ENCODE data around the gene NAT10.

Gene NAT10

DNA sequence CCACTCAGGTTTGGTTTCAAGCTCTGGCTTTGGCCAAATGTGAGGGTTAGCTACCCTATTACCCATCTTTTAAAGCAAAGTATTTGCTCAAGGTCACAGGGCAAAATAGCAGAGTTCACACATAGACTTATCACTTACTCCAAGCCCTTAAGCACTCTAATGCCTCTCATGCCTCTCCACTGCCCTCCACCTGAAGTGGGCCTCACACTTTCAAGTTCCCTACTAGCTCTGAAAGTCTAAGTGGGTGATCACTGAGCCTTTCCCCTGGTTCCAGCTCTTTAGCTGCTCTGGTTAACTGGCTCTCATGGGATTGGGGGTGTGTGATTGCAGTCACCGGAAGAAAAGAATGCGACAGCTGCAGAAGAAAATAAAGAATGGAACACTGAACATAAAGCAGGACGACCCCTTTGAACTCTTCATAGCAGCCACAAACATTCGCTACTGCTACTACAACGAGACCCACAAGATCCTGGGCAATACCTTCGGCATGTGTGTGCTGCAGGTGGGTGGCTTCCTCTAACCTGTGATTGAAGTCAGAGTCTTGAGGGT lies 6.4 kb downstream of the NAT10 start:
- no peak for DNase-seq

DNA sequence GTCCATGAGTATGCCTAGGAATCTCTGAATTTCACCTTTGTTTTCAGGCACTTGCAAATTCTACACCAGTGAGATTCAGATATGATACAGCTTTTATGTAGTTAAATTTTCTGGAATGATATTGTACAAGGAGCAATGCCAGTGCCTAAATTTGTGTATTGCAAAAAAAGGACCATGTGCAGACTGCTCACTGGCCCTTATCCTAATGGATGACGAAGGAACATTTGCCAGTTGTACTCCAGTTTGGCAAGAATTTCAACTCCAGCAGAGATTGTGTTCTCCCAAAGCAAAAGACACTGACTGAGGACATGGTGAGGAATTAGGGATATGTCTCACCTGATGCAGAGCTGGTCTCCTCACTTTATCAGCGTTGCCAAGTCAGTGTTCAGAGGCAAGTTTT lies 8.6 kb downstream of the NAT10 start:
- DNase-seq, result no peak

DNA sequence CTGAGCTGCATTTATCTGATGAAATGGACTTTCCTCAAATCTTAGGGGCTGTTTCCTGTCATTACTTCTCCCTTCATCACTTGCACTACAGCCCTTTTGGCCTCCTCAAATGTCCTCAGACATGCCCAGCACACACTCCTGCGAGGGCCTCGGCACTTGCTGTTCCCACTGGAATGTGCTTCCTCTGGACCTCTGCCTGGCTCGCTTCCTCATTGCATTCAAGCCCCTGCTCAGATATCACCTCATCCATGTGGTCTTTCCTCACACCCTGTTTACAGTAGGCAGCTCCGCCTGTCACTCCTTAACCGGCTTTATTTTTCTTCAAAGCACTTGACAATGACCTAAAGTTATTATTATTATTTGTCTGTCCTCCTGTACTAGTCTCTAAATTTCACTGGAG lies 9.0 kb downstream of the NAT10 start:
- no peak for DNase-seq

DNA sequence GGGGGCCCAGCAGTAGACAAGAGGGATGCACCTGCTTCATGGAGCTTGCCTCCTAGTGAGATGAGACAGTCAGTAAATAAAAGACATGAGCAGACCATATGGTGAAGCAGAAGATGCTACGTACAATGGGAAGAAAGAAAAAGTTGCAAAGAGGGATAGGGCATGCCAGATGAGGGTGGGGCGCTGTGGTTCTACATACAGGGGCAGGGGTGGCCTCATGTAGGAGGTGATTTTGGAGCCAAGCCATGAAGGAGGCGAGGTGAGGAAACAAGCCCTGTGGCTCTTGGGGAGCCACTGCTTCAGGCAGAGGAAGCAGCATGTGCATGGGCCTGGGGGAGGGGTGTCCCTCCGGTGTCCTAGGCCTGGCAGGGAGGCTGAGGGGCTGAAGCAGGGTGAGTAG lies 15.2 kb downstream of the NAT10 start:
- no peak for DNase-seq

DNA sequence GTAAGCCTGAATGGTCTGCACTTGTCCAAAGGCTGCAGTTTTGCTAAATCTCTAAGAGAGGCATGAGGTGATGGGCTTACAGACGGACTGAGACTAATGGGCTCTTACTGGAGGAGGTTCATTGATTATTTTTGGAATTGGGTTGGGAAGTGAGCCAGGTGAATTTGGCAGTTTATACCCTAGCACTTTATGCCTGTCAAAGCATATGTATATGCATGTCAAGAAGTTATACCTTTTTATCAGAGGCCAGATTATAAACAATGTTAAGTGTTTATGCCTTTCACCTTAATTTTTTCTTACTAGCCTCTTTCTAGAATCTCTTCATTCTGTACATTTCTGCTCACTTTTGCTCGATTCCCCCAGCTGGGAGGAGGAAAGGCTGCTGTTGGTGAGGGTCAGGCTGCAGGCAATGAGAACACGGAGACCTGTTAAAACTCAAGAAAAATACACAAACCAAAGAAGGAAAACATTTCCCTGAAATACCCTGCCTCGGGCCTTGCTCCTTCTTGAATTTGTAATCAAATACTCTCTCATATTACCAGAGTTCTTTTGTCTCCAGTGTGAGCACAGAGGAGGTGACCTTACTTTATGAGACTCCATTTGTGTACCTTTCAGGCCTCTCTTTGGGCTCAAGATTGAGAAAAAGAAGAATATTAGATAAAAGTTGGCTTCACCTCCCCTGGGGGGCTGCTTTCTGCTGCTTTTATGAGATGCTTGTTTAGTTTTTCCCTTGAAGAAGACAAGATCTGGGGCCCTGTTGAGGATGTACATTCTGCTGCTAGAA lies 19.6 kb downstream of the NAT10 start:
- DNase-seq, result no peak

DNA sequence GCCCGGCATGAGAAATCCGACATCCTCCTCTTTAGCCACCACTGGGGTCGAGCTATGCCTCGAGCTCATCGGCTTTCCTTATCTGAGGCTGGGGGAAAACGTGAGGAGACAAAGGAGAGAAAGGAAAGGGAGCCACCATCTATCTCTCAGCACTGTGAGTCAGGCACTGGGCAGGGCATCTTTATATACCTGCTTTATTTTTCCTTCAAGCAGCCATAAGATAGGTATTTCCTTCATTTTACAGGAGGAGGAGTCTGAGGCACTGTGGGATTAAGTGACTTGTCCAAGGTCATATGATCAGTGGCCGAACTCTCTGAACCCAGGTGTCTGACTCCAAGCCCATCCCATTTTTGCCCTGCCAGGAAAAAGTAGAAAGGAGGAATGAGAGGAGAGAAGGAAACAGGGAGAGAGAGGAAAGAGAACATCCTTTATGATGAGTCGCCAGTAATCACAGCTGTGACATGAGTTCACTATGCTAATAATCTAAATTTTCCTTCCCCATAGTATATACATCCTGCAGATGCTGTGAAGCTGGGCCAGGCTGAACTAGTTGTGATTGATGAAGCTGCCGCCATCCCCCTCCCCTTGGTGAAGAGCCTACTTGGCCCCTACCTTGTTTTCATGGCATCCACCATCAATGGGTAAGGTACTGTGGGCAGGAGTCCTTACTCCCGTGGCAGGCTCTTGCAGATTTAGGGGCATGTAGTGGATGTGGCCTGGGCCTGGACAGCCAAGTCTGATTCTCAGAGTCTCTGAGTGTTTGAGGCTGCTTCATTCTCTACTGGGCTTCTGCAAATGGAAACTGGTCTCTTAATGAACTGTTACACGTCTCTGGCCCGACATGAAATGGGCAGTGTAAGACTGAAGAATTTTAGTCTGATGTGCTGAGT lies 21.8 kb downstream of the NAT10 start:
- no peak for DNase-seq

DNA sequence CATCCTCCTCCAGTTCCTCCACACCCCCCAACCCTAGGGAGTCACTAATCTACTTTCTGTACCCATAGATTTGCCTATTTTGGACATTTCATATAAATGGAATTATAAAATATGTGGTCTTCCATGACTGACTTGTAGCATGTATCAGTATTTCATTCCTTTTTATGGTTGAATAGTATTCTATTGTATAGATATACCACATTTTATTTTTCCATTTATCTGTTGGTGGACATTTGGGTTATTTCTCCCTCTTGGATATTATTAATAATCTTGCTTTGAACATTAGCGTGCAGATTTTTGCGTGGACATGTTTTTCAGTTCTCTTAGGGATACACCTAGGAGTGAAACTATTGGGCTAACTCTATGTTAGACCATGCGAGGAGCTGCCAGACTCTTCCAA lies 23.4 kb downstream of the NAT10 start:
- no peak for DNase-seq

DNA sequence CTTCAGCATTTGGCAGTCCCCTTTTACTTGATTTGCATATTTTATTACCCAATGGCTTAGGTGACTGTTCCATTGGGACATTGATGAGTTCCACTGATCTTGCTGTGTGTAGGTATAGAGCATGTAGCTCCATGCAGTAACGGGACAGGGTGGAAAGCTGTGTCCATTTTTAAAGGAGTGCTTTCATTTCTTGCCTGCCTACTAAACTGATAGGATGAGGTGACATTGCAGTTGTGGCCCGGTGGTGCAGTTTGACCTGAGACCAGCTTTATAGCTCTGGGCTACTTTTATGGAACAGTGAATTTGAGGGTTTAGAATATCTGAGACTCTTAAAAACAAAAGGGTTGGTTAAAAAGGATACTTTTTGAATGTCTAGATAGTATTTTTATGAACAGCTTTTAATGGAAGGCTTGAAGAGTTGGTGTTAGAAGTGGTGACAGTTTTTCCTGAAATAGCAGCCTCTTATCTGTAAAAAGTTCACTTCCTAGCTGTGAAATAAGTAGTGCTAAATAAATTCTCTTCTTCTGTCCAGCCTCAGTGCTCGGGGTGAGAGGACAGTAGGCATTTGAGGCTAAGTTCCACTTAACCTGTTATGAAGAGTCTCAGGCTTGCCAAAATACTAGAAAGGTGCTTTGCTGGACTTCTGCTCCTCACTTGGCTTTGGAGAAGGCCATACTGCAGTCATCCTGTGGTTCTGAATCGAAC lies 27.0 kb downstream of the NAT10 start:
- no peak for DNase-seq

DNA sequence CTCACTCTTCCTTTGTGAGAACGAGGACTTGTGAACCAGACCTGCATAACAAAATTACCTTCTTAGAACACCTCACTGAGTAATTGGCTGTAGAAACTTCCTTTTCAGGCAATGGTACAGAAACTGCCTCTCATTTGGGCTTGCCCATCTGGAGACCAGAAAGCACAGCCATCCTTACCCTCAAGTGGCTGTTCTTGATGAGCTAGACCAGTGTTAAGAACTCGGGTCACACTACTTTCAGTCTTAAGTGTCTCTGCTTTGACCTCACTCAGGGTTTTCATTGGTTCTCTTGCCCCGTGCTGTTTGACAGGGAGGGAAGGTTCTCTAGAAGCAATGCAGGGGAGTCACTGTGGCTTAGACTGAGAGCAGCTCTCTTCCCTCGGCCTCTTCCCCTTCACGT lies 29.3 kb downstream of the NAT10 start:
- no peak for DNase-seq

DNA sequence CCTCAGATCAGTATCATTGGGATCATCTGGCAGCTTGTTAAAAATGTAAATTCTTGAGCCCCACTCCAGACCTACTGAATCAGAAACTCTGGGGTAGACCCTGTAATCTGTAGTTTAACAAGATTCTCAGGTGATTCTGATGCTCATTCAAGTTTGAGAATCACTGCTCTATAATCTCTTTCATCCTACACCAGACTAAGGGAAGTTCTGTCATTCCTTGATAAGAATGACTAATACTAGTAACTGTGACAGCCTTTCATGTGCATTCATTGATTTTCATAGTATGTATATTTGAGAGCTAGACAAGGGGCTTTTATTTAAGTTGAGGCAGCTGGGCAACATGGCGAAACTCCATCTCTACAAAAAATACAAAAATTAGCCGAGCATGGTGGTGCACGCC lies 30.0 kb downstream of the NAT10 start:
- DNase-seq, result no peak

DNA sequence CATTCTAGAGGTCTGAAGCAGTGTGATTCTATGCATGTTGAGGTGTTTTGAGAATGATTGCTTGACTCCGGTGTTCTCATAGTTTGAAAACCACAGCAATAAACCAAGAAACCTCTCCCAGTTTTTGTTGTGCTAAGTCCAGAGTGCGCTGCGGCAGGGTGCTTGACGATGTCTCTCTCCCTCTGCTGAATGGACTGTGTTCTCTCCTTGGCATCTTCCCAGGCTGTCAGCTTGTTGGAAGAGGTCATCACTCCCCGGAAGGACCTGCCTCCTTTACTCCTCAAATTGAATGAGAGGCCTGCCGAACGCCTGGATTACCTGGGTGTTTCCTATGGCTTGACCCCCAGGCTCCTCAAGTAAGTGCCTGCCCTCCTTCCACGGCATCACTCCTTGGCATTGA lies 31.0 kb downstream of the NAT10 start:
- DNase-seq, result no peak

DNA sequence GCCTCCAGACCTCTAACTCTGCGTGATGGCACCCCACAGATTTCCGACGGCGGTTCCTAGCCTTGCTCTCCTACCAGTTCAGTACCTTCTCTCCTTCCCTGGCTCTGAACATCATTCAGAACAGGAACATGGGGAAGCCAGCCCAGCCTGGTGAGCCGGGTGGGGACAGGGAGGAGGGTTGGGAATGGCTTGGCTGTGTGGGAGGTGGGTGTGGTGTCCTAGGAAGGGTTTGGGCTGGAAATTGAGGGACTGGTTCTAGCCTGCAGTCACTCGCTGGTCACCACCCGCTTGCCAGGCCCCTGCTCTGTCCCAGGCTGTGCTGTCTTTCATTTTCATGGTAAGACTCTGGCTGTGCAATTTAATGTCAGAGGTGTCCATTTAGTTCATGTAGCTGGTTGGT lies 33.9 kb downstream of the NAT10 start:
- DNase-seq, result no peak

DNA sequence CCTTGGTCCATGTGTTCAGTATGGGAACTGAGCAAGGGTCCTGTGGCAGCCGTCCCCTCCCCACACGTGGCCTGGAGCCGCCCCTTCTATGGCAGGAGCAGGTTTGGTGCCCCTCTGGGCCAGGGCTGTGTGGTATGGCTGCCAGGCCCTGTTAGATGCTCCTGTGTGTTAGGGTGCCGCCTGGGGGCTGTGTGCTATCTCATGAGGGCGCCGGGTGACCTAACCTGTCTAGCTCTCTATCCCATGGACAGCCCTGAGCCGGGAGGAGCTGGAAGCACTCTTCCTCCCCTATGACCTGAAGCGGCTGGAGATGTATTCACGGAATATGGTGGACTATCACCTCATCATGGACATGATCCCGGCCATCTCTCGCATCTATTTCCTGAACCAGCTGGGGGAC lies 34.7 kb downstream of the NAT10 start:
- DNase-seq, result no peak

DNA sequence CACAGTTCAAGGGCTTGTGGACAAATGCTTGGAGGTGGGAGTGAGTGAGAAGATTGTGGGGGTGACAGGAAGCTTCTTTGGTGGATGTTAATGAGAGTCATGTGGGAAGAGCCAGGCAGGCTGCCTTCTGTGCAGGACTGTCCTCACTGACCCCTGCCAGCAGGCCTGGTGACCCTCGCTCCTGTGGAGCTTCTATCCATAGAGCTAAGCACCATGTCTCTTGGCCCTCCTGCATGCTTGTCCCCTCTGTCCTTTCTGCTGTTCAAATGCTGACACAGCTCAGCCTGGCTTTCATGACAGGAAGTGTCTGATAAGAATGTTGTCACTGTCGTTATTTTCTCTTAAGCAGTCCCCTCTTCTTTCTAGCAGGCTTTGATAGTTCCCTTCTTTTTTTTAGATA lies 37.6 kb downstream of the NAT10 start:
- DNase-seq, result no peak

DNA sequence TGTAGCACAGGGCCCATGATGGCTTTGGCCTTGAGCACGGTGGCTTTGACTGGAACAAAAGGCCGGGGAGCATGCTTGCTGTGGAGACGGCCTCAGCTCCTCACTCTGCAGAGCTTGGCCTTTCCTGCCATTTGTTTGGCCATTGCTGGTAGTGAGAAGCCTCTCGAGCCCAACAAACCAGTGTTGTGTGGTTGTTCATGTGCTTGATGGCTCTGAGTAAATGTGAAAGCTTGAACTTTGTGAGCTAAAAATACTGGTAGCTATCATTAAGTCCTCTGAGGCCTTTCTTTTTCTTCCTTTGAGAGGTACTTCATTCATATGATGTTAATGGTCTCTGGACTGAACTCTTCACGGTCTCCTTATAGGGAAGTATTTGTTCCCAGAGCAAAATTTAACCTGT lies 39.6 kb downstream of the NAT10 start:
- no peak for DNase-seq

DNA sequence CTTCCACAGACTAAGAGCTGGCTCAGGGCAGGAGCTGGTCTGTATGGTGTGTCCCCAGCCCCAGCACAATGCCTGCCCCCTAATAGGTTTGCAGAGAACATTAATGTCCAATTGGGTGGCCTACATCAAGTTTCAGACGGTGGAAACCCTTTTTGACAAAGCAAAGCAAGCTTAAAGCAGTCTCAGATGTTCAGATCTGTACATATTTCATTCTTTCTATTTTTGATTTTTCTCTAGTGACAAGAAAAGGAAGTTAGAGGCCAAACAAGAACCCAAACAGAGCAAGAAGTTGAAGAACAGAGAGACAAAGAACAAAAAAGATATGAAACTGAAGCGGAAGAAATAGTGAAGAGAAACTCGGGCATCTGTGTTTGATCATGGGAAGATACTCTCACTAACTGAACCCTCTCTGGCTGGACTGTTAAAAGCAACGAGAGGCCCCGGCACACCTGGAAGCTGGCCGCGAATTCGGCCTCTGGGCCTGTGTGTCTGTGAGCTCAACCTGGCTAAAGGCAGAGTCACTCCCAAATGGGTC lies 40.5 kb downstream of the NAT10 start:
- DNase-seq, result no peak

DNA sequence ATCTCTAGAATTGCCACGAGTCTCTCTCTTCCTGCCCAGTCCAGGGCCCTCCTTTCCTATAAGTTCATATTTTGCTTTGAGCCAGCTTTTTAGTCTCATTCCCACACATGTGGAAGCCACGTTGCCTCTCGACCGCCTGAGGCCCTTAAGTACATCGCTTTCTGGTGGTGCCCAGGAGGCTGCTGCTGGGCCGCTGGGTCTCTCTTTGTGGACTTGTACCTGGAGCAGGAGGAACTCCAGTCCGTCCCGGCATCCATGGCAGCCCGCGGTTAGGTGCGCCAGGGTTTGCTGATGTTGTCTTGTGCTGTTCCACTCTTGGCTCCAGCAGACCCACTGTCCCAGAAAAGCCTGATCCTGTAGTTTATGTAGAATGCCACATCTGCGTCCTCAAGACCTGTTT lies 41.0 kb downstream of the NAT10 start:
- DNase-seq, result no peak

DNA sequence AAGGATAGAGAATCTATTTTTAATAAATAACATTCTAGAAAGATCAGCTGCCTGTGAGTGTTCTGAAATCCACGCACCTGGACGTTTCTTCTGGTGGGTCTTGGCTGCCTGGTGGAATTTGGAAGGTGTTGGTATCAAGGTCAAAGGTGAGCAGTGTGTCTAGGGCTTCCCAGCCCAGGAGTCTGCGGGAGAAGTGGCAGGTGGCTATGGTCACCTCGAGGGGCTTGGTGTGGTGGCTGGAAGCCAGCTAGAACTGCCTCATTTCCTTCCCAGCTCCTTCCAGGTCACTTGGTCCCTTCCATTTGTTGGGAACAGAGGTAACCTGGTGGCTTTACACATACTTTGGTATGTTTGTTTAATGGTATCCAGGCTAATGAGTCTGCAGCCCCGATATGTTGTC lies 41.4 kb downstream of the NAT10 start:
- DNase-seq, result no peak

DNA sequence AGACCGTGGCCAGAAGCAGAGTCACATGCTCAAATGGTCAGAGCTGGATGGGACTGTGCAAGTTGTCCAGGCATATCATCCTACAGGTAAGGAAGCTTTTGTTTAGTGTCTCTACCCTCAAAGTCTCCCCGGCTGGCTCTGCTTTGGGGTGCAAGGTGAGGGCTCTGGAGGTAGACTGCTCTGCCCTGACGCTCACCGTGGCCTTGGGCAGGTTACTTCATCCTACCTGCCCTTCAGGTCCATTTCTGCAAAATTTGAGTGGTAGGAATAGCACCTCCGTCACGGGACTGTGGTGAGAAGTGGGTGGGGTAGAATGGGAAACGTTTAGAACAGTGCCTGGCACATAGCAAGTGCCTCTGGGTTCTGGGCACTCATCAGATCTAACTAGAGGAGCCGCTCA lies 42.2 kb downstream of the NAT10 start:
- no peak for DNase-seq

DNA sequence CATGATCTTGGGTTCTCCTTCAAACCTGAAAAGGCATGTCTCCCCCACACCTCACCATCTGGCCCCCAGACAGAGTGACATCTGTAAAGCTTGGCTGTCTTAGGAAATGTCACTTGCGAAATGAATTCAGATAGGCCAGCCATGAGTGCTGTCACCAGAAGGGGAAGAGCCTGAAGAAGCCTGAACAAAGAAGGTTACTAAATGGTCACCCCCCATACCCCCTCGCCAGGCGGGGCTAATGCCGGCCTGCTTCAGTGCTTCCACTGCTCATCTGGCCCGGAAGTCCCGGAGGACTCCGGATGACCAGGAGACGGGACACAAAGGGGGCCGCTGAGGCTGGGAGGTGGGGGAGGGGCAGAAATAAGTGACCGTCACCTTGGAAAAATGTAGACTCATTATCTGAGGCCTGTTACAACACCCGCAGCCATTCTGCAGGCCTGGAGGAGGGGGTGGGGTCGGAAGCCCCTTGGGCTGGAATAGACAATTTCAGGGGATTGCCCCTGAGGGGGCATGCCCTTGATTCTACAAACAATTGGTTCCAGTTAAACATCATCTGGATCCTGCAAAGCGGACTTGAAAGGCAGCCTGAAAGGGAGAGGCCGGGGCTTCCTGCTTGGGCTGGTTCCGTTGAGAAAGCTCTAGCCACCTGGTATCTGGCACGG lies 43.2 kb downstream of the NAT10 start:
- DNase-seq, result no peak

DNA sequence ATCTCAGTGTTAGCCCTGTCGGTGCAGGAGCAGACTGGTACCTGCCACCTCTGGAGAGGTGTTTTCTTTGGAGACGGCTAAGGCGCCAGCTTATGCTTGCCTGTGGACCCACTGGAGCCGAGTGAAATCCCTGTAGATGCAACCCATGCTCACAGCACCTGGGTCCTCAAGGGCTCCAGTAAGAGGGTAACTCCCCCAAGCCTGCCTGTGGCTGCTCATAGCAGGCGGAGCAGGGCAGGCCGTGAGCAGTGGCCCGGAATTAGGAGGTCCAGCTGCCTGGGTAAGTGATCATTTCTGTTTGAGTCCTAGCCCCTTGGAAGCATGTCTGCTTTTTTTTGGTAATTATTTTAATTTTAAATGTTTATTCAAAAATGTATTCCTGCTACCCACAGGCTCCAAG lies 43.8 kb downstream of the NAT10 start:
- no peak for DNase-seq

DNA sequence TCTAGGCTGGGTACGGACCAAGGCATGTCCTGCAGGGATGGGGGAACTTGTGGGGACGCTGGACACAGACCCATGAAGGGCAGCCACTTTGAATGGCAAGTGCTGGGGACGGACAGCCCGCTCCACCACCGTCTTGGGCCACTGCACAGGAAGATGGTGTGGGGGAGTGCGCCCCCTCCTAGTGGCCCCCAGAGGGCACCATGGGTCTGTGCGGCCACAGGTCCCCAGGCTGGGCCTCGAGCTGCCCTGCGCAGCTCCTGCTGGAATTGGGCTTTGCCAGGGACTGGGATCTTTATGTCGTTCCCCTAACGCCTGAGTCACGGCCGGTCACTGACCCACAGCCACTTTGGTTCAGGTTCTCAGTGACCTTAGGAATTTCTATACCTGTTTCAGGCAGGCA lies 44.4 kb downstream of the NAT10 start:
- DNase-seq, result no peak

Measured in activated CD8-positive, alpha-beta memory T cell treated with anti-CD3 and anti-CD28 coated beads for 24 hours (primary cell).